GM18526 (cell line): ENCODE data around the gene GALNT15.

ENCODE experiments used
- POLR2A ChIP-seq: IDR thresholded peaks from 3 replicates; pipeline ENCODE4 v1.6.1; 2011; ENCODE audit not compliant: insufficient read length; ENCODE audit errors: extremely low read depth

The GALNT15 gene

DNA sequence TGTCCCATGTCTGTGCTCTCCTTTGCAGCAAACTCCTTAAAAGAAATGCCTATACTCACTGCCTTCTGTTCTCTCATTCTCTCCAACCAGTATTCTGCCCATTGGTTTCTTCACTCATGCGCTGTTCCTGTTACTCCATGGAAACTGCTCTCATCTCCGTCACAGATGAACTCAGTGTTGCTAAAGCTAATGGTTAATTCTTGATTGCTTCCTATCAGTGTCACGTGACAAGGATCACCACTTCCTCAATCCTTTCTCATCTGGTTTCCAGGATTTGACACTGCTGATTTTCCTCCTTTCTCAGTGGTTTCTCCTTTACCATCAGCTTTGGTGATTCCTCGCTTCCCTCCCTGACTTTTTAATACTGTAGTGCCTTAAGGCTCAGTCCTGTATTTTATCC, 87.7 kb downstream of the GALNT15 start:
- no peak for TF ChIP-seq POLR2A

- TF ChIP-seq POLR2A = no peak
Measured at GRCh38 chr3:16264174-16264707, 89.8 kb downstream of the GALNT15 start.

DNA sequence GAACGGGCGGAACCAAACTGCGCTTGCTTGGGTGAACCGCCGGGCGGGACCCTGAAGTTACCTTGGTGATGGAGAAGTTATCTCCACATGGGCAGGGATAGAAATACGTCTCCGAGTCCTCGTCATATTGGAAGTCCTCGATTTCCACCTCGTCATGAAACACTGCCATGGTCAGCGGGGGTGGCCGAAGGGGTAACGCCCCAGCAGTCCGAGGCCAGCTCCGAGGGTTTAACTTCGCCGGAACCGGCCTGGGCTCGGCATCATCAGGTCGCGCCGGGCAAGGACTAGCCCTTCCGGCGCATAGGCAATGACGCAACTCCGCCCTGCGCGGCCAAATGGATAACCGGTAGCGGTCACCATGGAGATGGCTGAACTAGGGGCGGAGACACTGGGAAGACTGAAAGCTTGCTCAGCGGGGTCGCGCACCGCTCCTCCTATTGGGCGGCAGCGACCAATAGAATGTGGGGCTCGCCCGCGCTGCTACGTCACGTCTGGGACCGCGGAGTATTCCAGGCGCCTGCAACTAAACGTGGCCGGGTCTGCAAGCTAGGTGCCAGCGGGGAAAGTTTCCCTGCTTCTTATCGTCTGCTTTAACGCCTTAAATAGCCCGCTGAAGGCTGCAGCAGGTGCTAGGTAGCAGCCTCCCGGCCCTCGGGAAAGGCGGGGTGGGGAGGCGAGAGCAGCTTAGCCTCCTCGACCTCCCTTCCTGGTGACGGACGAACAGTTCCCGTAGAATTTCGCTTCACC, 90.4 kb downstream of the GALNT15 start, which contains the start of the genes DPH3 and OXNAD1:
TSS of gene DPH3 (minus strand) at position 236 of the 747 bp plus-strand sequence. CDS start at position 169, 67 bp downstream.
TSS of gene OXNAD1 (plus strand) at position 505 of the 747 bp plus-strand sequence. CDS start 5,741 bp downstream, outside the sequence.
- peak; percentile 78 for TF ChIP-seq POLR2A

DNA sequence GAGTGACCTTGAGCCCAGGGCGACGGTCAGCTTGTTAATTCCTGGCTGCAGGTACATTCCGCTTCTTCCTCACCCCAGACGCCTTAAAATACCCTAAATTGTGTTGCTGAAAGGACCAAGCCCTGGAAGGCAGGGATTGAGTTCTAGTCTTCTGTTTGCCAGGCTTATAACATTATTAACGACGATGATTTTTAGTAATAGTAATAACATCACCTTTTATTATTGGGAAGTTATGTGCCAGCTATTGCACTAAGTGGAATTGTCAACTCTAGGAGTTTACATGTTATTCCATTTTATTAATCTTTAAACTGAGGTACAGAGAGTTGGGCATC, 90.9 kb downstream of the GALNT15 start:
- TF ChIP-seq POLR2A = no peak

- TF ChIP-seq POLR2A = no peak
Measured at GRCh38 chr3:16266714-16267113, 92.2 kb downstream of the GALNT15 start.

GRCh38 chr3:16270855-16271254, 96.4 kb downstream of the GALNT15 start:
- no peak for TF ChIP-seq POLR2A

DNA sequence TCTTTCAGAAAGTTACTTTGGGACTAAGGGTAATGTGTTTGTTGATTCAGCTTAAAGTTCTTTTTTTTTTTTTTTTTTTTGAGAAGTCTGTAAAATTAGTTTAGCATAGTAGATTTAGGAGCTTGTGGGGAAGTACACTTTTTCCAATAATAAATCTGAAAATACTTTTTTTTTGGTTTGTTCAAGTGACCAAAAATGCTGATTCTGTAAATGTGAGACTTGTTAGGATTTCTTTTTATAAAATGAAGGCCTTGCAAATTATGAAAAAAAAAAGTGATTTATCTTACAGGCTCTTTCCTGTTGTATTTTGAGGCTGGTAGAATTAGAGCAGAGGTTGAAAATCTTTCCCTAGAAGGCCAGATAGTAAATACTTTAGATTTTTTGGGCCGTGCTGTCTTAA, 98.1 kb downstream of the GALNT15 start:
- no peak for TF ChIP-seq POLR2A

GRCh38 chr3:16273867-16274266, 99.4 kb downstream of the GALNT15 start:
- TF ChIP-seq POLR2A = no peak

GRCh38 chr3:16277471-16277870, 103.0 kb downstream of the GALNT15 start:
- no peak for TF ChIP-seq POLR2A

DNA sequence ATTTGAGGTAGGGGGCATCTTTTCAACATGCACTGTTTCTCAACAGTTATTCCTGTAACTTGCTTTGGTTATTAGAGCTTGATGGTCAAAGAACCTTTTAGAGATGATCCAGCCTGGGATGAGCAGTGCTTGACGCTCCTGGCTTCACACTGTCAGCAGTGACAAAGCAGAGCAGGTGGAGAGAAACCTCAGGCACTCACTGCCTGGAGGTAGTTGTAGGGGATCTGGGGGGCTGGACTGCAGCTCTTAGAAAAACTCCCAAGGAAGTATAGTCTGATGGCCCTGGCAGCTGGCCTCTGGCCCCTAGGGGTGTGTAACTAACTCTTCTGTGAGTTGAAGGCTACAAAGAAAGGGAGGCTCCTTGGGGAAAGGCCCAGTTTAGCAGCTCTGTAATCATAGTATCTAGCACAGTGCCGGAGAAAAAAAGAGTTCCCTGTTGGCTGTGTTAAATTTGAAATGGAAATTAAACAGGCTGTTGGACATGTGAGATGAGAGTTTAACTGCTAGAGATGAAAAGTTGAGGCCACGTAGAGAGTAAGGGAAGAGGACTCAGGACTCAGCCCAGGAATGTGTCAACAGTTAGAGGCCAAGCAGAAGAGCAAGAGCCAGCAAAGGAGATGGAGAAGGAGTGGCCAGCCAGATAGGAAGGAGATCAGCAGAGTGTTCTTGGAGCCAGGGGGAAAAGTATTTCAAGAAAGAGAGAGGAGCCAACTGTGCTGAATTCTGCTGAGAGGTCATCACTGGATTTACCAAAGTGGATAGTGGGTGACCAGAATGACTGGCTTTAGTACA, 104.7 kb downstream of the GALNT15 start:
- no peak for TF ChIP-seq POLR2A

GRCh38 chr3:16280671-16281070, 106.2 kb downstream of the GALNT15 start:
- no peak for TF ChIP-seq POLR2A
